Measurements from ENCODE around the gene CNTFR.

DNA sequence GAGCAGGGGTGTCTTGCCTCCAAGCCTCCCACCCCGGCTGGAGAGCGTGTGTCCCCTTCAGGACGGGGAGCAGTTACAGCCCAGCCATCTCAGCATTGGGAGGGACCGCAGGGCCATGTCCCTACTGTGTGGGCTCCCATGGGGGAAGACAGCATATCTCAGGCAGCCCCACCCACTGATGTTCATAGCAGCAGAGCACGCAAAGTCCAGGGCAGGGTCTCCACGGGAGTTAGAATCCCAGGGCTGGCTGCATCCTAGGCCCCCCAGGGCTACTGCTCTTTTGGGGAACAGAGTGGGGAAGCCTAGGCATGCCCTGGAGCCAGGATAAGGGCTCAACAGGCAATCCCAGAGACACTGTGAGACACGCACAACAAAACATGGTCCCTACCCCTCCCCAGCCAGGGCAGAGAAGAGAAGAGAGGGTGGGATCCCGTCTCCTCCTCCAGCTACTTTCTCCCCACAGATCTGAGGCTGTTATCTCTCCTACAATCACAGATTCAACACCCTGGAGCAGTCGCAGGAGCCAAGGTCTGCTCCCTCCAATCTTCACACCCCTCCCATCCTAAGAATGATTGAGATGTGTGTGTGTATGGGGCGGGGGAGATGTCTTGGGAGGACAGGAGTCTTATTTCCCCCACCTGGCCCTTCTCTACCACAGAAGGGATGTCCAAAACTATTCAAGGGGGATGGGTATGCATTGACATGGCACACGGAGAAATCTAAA is 3.4 kb downstream of the CNTFR start:
- TF ChIP-seq EGR1 (IDR thresholded peaks at IDR 0.05) (no peak), RAD21 (IDR thresholded peaks at IDR 0.05; ENCODE audit: low read depth) (no peak), CEBPB (IDR thresholded peaks at IDR 0.05) (no peak), FOXM1 (IDR thresholded peaks at IDR 0.05; ENCODE audit: borderline replicate concordance, low read depth) (no peak)
- TF ChIP-seq, protein P1, sequence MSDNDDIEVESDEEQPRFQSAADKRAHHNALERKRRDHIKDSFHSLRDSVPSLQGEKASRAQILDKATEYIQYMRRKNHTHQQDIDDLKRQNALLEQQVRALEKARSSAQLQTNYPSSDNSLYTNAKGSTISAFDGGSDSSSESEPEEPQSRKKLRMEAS (IDR thresholded peaks at IDR 0.05) = no peak

All from Ishikawa (cell line).